ENCODE measurements around the gene STK17A.

Gene STK17A

DNA sequence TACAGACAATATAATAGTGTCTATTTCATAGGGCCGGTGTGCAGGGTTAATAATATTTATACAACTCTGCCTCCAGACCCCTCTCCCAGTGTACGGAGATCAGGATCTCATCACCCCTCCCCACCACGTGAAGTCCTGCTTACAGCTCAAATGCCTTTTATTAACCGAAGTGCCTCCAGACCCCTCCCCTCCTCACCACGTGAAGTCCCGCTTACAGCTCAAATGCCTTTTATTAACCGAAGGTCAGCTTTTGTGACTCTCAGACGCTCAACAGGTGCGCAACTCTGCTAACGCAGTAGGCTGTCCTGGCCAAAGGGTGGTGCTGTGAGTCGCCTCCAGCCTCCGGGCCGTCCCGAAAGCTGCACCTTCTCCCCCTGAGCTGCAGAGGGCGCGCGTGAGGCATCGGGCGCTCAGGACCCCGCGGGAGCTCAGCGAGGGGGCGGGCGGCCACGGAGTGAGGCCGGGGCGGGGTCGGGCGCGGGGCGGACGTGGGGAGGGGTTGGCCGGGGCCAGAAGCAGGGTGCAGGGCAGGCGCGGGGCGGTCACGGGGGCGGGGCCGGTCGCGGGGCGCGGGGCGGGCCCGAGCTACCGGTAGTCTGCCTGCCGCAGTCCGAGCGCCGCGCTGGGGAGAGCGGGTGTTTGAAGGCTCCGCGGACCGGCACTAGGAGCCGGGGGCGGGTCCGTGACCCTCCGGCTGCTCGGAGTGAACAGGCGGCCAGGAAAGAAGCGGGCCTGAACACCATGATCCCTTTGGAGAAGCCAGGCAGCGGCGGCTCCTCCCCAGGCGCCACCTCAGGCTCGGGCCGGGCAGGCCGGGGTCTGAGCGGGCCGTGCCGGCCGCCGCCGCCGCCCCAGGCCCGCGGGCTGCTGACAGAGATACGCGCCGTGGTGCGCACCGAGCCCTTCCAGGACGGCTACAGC, at the start of gene STK17A:
Gene STK17A, plus strand, starts transcription at position 606 of the 921 bp plus-strand sequence. Its CDS starts 136 bp downstream, at position 742.
- peak; percentile 91 for DNase-seq

DNA sequence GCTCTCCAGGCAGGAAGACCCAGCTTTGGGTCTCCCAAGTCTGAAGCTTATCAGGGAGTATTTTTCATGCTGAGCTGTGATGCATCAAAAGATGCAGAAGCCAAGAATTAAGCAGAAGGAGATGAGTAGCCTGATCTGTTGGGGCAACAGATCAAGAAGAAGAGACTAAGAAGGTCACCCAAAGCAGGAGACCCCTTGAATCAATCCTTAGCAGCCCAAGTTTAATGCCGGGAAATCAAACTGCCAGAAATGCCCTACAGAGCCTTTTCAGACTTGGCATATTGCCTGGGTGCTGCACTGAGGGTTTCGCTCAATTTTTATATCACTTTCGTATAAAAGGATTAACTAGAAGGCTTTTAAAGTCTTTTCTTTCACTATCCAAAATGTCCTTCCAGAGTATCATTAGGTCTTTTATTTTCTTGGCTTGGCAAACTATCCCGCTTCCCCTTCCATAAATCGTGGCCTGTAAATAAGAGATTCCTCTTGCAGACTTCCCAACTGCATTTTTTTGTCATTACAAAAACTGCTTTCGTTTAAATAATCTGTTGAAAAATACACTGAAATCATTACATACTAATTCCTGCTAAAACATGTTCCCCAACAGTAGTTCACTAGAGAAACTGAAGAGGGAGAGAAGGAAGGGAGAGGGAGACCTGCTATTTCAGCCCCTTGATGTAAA, 49.0 kb upstream of the STK17A start:
- no peak for DNase-seq

DNA sequence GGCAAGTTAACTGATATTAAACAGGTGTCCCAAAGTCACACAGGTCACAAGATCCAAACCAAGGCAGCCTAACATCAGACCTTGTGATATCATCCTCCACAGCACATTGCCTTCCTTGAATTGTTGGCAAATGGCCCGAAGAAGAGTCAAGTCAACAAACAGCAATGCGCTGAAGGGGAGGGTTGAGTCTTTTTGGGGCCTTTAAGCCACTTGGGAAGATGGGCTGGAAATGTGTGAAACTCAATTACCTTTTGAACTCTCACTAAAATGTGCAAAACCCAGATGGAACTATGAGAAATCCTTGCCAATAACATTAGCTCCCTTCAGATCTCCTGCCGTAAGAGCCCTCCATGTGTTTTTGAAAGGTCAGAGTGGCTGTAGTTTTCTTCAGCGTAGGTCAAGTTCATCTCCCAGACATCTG, 47.9 kb upstream of the STK17A start:
- no peak for DNase-seq

DNA sequence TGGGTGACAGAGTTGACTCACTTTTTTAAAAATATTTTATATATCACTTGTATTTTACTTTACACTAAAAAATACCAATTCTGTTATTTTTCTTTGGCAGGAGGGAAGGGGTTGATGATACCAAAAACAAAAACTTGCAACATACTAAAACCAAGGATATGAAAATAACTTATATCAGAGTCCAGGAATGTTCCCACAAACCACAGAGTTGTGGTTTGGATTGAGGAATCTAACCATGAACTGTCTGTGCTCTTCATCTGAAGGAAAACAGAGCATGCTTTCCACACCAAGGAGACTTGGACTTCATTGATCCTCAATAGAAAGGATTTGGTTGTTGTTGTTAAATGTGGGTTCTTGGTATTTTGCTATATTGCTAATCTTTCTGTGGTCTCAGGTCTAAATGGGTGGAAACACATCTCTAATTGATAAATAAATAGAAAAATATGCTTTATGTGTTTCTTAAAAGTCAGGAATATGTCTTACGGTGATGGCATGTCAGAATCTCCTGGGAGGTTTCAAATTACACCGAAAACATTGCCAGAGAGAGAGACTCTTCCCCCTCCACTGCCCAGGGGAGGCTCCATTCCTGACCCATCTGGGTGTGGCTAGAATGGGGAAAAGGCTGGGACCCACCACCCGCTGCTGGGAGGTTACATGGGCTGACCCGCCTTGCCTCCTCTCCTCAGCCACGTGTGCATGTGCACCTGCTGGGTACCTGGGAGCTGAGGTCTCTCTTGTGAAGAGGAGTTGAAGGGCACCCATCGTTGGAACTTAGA, 46.9 kb upstream of the STK17A start:
- DNase-seq = no peak

DNA sequence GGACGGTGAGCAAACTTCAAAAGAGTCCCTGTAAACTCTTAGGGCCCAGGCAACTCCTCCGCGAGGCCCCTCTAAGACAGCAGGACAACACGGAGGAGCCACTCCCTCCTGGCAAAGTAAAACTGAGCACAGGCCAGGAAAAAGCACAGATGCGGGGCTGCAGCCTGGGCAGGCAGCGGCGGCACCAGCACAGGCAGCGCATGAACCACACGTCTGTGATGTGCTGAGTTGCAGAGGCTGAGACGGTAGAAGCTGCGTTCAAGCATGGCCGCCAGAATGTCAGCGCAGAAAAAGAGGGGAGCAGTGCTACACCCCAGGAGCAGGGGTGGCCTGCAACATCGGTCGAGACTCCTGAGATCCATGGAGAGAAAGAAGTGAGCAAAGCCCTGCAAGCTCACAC, 46.1 kb upstream of the STK17A start:
- no peak for DNase-seq

DNA sequence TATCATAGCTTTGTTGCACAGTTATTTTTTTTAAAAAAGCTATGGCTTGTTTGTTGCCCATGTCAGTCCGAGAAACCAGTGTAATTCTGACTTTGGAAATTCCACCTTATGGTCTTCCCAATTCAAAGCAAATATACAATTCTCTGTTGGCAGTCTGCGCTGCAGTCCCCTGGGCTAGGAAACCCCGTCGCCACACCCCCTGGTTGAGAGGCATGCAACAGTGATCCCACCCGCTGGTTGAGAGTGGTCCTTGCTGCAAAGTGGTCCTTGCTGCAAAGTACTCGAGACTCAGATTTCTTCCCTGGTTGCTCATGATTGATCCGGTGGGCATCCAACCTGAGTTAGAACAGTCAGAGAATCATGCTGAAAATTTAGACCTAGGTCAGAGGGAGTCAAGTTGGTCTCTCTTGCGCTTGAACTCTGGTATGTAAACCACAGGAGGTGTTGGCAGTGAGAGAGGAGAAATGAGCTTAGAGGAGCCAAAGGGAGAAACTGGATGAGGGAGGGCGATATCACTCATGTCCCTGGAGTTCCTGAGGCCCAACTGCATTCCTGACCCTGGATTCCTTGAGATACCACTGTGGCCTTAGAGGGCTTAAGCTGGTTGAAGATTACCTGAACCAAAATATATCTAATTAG, 45.0 kb upstream of the STK17A start:
- no peak for DNase-seq

DNA sequence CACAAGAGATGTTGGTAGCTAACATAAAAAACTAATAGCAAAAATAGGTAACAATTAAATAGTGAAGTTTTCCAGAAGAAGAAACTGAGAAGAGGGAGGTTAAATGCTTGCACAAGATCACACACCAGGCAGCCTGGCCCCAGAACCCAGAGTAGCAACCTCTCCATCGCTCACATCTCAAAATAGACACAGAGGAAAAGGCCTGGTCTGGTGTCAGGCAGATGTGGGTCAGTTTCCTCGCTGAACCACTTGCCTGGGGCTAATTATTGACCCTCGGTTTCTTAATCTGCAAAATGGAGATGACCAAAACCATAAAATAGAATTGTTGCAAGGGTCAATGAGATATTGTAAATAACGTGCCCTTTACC, 44.5 kb upstream of the STK17A start:
- no peak for DNase-seq

DNA sequence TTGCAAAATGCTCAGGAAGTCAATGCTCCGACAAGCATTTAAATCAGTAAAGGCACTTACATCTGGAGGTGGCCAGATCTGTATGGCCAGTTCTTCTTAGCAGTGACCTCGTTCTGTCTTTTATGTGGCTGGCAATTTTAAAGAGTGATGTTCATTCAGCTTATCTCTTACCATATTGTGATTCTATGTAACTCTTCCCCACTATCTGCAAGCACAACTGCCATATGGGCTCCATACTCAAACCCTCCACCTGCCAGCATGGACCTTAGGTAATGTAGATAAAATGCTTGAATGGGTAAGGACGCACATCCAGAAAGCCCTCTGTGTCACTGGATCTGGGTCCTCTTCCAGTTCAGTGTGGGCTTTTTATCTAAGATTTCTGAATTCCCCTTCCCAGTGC, 42.4 kb upstream of the STK17A start:
- DNase-seq = no peak

DNA sequence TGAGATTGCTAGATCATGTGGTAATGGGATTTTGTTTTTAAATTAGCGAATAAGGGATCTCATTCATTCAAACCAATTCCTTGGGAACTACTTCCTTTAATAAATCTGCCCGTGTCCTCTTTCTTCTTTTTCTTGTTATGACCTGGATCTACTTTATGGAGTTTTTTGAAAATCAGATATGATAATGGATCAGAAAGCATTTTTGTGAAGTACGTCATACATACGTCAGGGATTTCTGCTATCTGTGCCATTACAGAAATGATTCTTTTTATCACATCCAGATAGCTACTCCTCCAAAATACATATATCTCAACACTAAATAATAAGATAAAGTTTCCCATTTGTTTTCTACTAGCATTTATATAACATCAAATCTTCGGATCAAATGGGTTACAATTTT, 40.2 kb upstream of the STK17A start:
- DNase-seq = no peak

DNA sequence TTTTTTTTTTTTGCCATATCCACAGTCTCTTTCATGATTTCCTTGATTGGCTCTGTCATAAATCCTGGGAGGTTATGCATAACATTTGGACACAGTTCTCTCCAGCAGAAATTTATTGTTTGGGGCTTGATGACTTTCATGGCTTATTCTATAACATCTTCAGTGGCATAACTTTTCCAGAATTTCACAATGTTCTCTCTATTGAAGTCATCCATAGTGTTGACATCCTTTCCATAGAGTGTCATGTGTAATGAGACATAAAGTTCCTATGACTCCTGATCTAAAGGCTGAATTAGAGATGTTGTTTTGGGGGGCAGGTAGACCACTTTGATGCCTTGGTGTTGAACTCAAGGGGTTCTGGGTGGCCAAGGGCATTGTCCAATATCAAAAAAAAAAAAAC, 36.7 kb upstream of the STK17A start:
- no peak for DNase-seq

DNA sequence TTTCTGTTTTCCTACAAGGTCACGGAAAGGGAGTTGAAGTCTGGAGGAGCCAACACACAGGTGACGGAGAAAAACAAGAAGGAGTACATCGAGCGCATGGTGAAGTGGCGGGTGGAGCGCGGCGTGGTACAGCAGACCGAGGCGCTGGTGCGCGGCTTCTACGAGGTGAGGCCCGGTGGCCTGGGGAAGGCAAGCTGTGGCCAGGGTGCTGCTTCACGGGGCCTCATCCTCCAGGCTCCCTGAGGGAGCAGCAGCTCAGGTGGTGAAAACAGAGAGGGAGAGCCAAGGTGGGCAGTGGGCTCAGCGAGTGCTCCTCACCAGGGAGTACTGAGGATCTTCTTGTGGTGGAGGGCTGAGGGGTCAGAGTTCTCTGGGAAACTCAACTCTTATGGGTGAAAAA, 32.5 kb upstream of the STK17A start:
- no peak for DNase-seq

DNA sequence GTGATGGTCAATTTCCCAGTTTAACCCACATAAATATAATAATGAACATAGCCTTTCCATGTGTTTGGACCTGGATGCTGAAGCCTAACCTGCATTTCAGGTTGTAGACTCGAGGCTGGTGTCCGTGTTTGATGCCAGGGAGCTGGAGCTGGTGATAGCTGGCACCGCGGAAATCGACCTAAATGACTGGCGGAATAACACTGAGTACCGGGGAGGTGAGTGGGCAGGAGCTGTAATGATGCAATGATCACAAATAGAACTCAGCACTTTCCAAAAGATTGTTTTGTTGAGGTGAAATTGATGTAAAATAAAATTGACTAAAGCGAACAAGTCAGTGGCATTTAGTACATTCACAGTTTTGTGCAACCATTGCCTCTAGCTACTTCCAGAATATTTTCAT, 30.8 kb upstream of the STK17A start:
- no peak for DNase-seq

DNA sequence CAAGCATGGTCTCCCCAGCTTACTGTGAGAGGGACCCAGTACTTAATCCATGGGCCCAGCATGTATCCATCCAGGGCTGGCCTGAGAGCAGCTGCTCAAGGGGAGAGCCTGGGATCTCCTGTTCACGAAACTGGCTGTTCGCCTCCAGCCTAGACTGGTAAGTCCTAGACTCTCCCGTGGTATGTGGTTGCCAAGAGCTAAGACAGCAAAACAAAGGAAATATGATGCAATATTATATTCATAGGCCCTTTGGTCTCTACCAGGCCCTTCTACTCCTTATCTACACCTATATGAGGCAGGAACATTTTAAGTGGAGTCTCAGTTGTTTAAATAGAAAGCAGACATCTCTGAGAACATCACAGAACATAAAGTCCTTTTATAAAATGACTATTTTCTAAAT, 28.9 kb upstream of the STK17A start:
- no peak for DNase-seq

DNA sequence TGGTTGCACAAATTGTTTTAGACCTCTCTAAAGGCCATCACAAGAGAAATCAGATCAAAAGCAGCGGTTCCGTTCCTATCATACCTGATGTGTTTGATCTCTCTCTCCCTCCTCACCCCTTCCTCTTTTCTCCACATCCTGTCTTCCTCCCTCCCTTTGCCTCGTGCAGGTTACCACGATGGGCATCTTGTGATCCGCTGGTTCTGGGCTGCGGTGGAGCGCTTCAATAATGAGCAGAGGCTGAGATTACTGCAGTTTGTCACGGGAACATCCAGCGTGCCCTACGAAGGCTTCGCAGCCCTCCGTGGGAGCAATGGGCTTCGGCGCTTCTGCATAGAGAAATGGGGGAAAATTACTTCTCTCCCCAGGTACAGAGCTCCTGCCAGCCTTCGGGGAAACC, 28.5 kb upstream of the STK17A start:
- DNase-seq = no peak

DNA sequence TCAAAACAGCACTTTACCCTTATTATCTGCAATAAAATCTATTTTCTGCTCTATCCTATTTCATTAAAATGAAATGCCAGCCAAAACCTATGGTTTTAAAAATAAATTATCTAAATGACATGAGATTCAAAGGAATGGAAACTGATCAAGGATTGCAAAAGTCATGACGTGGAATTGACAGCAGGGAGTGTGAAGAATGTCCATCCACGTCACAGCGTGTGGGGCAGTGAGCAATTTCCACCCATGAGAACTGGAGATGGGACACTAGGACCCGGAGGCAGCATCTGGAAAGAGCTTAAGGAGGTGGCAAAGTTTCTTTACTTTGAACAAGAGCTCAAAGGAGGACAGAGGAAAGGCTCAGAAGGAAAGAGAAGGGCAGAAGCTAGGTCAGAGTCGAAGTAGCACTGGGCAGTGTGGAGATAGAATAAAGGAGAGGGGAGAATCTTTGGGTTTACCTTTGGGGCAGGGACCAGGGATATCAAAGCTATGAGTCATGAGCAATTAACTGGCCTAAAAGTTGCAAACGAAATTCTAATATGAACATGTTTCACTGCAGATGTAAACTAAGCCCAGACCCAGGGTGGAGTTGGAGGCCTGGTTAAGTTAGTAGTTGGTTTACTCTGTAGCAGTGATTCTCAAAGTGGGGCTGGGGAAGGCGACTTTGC, 24.9 kb upstream of the STK17A start:
- no peak for DNase-seq

DNA sequence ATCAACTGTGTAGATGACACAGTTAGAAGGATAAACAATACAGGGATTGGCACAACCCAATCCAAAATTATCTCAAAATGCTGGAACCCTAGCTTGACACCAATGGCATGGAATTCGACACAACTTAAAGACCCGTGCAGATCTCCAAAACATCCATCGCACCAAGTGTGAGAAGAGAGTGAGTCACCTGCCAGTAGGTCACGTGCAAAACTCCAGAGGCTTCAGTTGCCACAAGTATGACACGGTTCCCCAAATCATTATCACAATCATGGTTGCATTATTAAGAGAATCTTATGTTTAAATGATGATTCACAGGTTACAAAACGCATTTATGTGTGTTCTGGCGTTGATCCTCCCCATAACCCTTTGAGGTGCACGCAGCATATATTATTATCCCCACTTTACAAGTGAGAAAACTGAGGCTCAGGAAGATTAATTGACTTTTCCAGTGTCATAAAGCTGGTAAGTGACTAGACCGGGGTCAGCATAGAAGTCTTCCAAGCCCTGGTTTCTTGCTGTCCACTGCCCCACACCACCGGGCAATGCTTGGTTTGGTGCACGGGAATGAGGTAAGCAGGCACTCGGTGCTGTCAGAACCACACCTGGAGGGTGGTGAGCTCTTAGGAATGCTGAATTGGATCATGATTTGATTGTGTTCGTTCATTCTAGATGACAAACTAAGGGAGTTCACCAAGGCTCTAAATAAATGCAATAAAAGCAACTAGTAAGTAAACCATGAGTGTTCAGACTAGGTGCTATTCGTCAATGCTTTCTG, 23.6 kb upstream of the STK17A start:
- no peak for DNase-seq

DNA sequence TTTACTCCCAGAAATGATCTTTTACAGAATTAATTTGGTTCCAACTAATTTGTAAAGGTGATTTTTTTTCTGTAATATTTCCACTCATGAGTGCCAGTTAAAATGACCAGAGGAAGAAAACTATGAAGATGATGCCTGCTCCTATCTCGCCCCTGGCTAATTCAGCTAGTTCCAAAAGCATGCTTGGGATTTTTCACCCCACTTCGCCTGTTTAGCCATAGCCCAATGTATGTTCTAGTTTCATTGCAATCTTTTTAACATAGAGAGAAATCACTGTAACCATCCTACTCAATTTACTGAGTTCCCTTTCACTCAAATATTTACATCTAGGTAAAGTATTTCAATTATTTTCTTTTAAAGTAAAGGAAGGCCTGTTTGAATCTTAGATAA, 23.0 kb upstream of the STK17A start:
- DNase-seq = no peak

DNA sequence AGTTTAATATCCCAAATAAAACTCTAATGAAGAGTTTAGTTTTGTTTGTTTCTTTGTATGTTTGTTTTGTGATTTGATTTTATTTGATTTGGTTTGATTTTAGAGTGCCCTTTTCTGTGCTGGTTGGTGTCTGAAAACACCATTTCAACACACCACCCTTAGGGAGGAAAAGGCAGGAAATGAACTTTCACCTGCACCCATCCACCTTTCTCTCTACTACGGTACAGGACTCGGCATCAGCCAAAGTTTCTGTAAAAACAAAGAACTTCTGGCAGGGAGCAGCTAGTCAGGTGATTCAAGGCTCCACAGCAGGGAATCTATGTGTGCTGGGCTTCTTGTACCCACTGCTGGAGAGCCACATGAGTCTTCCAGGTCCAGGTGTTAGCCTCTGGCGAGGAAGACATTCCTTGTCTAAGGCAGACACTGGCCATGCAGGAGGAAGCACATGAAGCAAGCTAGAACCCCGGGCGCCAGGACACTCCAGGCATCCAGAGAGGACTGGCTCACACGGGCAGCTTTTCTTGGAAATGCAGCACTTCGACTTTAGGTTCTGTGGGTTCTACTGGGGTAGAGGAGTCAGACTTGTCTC, 22.1 kb upstream of the STK17A start:
- DNase-seq = no peak

DNA sequence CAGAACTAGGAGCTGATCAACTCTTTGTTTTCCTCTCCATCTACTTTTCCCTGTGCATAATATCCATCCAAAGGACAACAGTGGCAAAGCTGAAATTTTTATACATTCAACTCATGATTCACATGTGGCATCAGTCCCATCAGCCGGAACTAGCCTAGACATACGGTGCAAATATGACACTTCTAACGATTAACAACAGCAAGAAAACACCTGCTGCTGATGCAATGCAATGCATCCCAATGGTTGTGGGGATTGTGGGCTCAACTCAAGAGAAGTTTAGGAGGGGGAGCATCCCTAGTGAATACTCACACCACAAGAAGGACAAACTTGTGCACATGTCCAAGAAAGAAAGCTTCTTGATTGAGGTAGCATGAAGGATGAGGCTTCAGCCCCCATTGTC, 20.5 kb upstream of the STK17A start:
- no peak for DNase-seq

DNA sequence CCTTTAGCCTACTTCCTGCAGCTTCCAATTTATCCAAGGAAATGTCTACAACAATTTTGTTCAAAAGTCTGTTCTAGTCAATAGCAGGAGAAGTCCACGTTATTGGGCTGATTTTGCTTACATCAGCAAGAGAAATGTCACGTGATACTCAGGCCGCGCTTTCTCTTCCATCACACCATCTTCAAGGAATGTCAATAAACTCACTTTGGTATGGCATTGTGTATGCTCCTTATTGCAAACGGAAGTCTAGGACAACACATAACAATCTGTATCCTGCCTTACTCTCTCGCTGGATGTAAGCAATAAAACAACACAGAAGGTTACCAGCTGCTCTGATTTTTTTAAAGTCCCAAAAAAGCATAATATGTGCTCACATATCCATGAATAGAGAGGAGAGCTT, 17.1 kb upstream of the STK17A start:
- no peak for DNase-seq

DNA sequence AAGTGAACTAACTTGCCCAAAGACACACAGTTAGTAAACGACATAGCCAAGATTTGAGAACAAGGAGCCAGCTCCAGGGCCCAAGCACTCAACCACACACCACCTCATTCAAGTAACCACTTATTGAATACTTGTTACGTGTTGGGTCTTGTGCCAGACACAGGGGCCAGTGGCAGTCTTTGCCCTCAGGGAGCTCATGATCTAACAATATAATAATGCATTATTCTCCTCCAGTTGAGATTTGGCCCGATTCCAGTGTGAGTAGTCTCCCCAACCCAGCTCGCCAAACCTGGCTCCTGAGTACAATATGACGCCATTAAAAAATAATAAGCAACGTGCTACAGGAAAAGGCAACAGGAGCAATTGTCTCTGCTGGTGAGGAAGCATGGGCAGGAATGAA, 14.4 kb upstream of the STK17A start:
- DNase-seq = no peak
